ENCODE results near the gene CAMTA1.

Gene CAMTA1

GRCh38 chr1:7403265-7404045 is 618.2 kb downstream of the CAMTA1 start:
- Histone ChIP-seq H3K36me3 (ENCODE audit: low read depth) (no peaks in the 10 kb centered on the region), H3K27me3 (ENCODE audit: insufficient read depth, poor library complexity, severe bottlenecking) (no peaks in the 10 kb centered on the region), H3K4me1 (ENCODE audit: insufficient read depth, poor library complexity, severe bottlenecking) (peaks cover 16% of the 10 kb centered on the region), H3K9me3 (ENCODE audit: severe bottlenecking) (peaks cover 7% of the 10 kb centered on the region), H3K27ac (ENCODE audit: poor library complexity, severe bottlenecking) (no peak overlapping the region), H3K4me3 (ENCODE audit: severe bottlenecking) (no peak overlapping the region)
- DNase-seq (ENCODE audit: low spot score) (no peak), ATAC-seq (ENCODE audit: low read depth) (no peak)
- no peak for TF ChIP-seq CTCF (IDR thresholded peaks at IDR 0.05; ENCODE audit: poor library complexity, severe bottlenecking)

GRCh38 chr1:7404046-7404742 is 618.9 kb downstream of the CAMTA1 start:
- no peak for TF ChIP-seq CTCF (IDR thresholded peaks at IDR 0.05; ENCODE audit: poor library complexity, severe bottlenecking)
- peaks cover 7% of the 10 kb centered on the region for H3K9me3 ChIP-seq (ENCODE audit: severe bottlenecking)
- peaks cover 16% of the 10 kb centered on the region for H3K4me1 ChIP-seq (ENCODE audit: insufficient read depth, poor library complexity, severe bottlenecking)
- no peak overlapping the region for H3K4me3 ChIP-seq (ENCODE audit: severe bottlenecking)
- H3K36me3 ChIP-seq (ENCODE audit: low read depth) = no peaks in the 10 kb centered on the region
- ATAC-seq (ENCODE audit: low read depth) (no peak), DNase-seq (ENCODE audit: low spot score) (no peak)
- H3K27me3 ChIP-seq (ENCODE audit: insufficient read depth, poor library complexity, severe bottlenecking) = no peaks in the 10 kb centered on the region
- no peak overlapping the region for H3K27ac ChIP-seq (ENCODE audit: poor library complexity, severe bottlenecking)

- no peaks in the 10 kb centered on the region for H3K27me3 ChIP-seq (ENCODE audit: insufficient read depth, poor library complexity, severe bottlenecking)
Measured at GRCh38 chr1:7405844-7406500, 620.7 kb downstream of the CAMTA1 start.

GRCh38 chr1:7406641-7407543 is 621.6 kb downstream of the CAMTA1 start:
- Histone ChIP-seq H3K4me3 (ENCODE audit: severe bottlenecking) (no peak overlapping the region), H3K9me3 (ENCODE audit: severe bottlenecking) (no peaks in the 10 kb centered on the region), H3K36me3 (ENCODE audit: low read depth) (no peaks in the 10 kb centered on the region), H3K27ac (ENCODE audit: poor library complexity, severe bottlenecking) (no peak overlapping the region), H3K27me3 (ENCODE audit: insufficient read depth, poor library complexity, severe bottlenecking) (no peaks in the 10 kb centered on the region), H3K4me1 (ENCODE audit: insufficient read depth, poor library complexity, severe bottlenecking) (peaks cover 8% of the 10 kb centered on the region)
- TF ChIP-seq CTCF (IDR thresholded peaks at IDR 0.05; ENCODE audit: poor library complexity, severe bottlenecking) = no peak
- DNase-seq (ENCODE audit: low spot score) = no peak
- ATAC-seq (ENCODE audit: low read depth) = no peak

More at GRCh38 chr1:7405844-7406500, 620.7 kb downstream of the CAMTA1 start:
- H3K4me1 ChIP-seq (ENCODE audit: insufficient read depth, poor library complexity, severe bottlenecking) = peaks cover 15% of the 10 kb centered on the region
- H3K27ac ChIP-seq (ENCODE audit: poor library complexity, severe bottlenecking) = no peak overlapping the region
- H3K9me3 ChIP-seq (ENCODE audit: severe bottlenecking) = no peaks in the 10 kb centered on the region
- H3K4me3 ChIP-seq (ENCODE audit: severe bottlenecking) = no peak overlapping the region
- TF ChIP-seq CTCF (IDR thresholded peaks at IDR 0.05; ENCODE audit: poor library complexity, severe bottlenecking) = no peak
- no peaks in the 10 kb centered on the region for H3K36me3 ChIP-seq (ENCODE audit: low read depth)
- DNase-seq (ENCODE audit: low spot score) = no peak
- no peak for ATAC-seq (ENCODE audit: low read depth)

All from RWPE2 (cell line).